GM19025 (cell line): ENCODE measurements around the gene PARS2.
"Not testable (repeated sequence)": the region's sequence is repeated elsewhere in the genome, so short reads cannot be mapped to it uniquely, and the experiment has no call there.

Experiments
- ATAC-seq: cut with Tn5 transposase; IDR thresholded peaks from one replicate; pipeline ENCODE4 v1.9.1; 2021; ENCODE audit warnings: mild to moderate bottlenecking, low read depth, moderate library complexity; ENCODE audit not compliant: unreplicated experiment

PARS2 gene

DNA sequence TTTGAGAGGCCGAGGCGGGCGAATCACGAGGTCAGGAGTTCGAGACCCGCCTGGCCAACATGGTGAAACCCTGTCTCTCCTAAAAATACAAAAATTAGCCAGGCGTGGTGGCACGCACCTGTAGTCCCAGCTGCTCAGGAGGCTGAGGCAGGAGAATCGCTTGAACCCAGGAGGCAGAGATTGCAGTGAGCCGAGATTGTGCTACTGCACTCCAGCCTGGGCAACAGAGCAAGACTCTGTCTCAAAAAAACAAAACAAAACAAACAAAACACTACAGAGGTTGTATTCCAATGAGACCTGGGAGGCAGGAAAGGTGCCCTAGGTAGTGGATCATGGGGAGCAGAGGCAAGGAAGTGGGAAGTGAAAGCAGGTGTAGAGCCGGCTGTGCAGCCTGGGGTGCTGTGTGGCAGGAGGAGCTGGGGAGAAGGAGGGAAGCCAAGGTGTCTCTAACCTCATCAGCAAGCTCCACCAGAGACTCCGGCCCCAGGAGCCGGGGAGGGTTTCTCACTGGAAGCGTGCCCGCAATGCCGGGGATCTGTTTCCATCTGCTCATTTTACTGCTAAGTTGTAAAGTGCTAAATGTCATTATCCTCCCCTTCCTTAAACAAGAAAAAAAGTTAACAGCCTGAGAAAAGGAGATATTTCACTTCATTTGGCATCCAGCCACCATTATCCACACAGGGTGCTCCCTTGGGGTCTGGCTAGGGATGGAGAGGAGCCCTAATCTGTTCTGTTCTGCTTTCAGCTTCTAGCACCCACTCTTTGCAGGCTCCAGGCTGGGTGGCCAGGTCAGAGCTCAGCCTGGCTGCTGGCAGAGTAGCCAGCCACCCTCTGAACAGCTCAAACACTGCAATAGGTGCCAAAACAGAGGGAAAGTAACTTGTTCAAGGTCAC lies 11.8 kb upstream of the PARS2 start:
- ATAC-seq = not testable (repeated sequence)

DNA sequence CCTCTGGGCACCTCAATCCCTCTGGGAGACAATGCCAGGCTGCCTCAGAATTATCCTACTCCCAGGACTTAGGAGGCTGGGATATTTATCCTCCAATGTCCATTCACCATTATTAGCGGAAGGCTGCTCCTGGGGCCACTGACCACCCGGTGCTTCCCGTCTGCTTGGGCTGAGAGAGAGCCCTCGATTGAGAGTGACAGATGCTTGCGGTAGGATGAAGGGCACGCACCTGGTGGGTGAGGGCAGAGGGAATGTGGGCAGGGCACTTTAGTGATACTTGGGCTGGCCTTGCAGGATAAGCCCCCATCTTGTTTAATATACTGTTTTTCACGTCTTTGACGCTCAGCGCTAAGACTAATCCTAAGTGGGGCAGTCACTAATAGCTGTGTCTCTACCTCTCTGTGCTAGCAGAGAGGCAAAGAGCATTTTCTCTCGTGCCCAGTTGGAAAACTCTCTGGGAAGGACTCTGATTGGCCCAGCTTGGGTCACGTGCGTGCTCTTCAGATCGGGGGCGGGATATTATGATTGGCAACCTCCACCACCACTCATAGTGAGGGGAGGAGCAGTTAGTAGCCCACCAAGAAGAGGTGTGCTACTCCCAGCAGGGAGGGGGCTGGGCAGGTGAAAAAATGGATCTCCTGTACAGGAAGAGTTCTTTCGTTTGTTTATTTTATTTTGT lies 10.6 kb upstream of the PARS2 start:
- ATAC-seq = no peak

DNA sequence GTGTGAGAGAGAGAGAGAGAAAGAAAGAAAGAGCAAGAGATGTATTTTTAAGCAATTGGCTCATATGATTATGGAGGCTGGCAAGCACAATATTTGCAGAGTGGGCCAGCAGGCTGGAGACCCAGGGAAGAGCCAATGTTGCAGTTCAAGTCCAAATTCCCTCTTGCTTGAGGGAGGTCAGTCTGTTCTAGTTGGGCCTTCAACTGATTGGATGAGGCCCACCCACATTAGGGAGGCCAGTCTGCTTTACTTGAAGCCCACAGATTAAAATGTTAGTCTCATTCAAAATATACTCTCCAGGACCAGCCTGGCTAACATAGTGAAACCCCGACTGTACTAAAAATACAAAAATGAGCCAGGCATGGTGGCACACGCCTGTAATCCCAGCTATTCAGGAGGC lies 8.6 kb upstream of the PARS2 start:
- no peak for ATAC-seq

DNA sequence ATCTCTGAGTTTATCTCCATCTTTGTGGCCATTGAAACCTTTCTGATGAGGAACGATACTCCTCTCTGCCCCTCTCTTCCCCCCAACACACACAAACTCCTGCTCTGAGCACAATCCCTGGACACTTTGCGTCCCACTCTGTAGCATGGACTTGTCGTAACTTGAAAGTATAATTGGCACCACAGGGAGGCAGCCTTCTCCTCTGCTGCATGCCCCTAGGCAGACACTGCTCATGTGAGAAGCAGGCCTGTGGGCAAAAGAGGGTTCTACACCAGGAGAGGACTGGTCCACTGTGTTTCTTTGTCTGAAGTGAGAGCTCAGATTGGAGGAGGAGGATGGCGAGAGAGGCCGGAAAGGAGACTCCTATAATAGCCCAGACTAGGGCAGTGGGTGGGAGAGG lies 3.8 kb upstream of the PARS2 start:
- ATAC-seq = no peak

DNA sequence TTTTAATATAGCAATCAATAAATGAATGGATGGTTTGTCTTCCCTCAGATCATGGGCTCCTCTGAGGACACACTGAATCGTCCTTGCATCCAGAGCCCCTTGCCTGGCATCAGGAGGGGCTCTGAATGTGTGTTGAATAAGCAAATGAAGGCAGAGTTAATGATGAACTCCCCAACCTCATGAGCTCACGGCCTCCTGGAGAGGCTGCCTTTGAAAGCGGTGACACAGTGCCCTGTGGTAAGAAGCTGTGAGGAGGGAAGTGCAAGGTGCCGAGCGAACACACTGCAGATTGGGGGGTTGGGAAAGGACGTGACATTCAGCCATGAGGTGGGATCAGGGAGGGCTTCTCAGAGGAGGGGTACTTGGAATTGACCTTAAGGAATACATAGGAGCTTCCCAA lies 3.2 kb upstream of the PARS2 start:
- no peak for ATAC-seq

DNA sequence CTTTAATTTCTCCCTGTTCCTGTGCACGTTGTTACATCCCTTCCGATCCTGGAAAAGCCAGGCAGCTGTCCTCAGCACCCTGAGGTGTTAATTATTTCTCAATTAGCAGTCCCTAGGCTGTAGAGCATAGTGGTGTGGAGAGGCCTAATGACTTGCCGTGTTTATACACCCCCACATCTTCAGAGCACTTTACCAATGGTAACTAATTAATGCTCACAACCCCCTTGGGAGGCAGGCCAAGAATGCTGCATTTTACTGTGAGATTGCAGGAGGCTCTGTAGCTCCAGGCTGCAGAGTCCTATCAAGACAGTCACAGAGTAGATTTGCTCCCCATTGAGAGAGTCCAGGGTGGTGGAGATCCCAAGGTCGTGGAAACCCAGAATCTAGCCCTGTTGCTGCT lies 2.4 kb upstream of the PARS2 start:
- ATAC-seq = no peak

DNA sequence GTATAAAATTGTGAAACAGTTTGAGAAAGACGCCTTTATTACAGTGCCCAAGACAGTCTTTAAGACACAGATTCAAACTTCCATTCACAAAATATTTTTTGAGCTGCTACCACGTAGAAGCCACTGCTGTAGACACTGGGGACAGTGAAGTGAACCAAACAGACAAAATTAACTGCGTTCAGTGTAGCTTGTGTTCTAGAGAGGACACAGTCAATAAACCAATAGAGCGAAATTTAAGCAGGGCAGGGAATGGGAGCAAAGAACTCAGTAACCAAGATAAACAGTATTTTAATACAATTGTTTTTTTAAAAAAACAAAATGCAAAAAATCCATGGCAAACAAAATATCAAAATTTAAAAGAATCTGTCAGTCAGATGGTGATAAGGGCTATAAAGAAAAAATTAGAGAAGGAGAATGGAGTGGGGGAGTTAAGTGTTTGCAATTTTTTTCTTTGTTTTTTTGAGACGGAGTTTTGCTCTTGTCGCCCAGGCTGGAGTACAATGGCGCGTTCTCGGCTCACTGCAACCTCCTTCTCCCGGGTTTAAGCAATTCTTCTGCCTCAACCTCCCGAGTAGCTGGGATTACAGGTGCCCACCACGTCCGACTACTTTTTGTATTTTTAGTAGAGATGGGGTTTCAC lies 719 bp upstream of the PARS2 start:
- ATAC-seq = peak; percentile 4

DNA sequence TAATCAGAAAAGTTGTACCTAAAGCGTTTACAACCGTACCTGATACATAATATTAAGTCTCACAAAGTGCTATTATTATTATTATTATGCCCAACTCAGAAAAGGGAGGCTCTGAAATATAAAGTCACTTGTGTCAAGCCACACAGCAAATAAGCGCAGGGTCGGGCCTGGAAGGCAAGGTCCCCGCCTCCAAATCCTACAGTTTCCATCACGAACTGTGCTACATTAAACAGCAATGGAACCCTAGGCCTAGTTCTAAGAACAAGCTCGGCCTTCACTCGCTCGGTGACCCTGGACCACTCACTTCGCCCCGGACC lies 549 bp downstream of the PARS2 start:
- no peak for ATAC-seq

DNA sequence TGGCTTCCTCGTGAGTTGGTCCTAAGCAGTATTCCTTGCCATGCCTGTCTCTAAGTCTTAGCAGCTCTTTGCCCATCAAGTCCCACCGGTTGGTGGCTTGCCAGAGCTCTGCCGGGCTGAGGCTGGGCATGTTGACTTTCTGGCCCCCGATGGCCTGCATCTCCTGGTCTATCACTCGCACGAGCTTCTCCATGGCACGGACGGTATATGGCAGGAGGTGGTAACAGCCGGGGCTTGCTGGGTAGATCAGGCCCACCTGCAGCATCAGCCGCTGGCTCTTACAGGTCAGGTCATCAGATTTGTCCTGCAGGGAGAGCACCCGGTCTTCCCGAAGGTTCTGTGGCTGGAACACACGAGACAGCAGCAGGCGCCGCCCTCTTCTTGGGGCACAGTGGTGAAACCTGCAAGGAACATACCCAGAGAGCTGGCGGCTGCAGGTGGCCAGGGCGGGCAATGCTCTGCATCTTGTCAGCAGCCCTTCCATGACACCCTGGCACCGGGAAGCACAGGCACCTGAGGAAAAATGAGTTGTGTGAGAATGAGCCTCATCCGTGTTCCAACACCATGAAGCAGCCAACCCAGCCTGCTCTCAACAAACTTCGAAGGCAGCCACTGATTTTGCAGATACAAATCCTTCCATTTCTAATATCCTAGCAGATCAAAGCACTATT lies 5.5 kb downstream of the PARS2 start:
- ATAC-seq = no peak

DNA sequence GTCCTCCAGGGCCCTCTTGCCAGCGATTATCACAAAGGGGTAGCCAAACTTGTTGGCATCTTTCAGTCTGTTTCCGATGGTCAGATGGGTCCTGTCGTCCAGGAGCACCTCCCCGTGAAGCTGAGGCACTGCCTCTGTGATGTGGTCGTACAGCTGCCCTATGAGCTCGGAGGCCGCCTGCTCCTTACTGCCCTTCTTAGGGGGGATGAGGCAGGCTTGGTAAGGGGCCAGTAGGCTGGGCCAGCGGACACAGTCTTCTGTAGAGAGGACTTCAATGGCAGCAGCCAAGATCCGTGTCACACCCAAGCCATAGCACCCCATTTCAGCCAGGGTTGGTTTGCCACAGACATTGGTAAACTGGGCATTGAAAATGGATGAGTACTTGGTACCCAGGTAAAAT lies 6.5 kb downstream of the PARS2 start:
- no peak for ATAC-seq

DNA sequence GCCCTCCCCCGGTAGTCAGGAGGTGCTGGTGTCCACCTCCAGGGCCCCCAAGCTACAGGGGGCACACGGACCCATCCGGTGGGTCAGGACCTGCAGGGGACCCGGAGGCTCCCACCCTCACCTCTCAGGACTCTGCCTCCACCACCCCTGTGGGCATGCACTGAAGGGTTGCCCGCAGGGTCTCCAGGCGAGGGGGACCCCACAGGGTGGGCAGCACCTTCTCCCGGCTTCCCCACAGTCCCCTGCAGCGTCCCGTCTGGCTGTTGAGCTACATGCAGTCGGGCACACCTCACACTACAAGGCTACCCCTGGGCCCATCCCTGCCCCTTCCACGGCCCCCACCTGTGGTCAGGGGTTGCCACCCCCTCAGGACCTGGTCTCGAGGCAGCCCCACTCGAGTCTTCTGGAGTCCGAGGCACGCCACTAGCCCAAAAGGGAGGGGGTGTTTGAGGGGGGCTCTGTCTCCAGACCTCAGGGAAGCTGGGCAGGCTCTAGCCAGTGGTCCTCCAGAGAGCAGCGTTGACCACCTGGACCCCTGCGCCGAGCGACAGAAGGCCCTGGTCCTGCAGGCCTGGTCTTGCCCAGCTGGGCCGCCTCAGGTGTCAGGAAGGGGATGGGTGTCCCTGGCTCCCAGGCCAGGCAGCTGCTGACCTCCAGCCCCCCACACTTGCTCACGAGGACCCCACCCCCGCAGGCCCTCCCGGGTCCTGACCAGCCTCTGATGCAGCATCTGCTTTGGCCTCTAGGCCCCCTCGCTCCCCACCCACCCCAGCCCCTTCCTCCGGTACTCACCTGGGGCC lies 9.6 kb downstream of the PARS2 start:
- no peak for ATAC-seq

DNA sequence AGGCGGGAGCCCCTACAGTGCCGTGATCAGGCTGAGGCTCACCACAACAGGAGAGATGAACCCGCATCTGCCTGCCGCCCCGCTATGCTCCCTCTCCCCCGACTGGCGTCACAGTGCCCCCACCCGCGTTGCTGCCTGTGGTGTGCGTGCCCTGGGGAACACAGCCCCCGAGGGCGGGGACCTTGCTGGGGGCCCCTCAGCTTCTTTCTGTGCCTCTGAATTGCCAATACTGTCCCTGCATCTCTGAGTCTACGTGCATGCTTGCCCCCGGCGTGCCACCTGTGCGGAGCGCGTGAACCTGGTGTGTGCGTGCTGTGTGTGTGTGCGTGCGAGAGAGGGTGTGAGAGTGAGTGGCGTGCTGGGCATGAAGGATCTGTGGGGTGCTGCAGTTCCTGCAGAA lies 10.3 kb downstream of the PARS2 start:
- ATAC-seq = no peak

DNA sequence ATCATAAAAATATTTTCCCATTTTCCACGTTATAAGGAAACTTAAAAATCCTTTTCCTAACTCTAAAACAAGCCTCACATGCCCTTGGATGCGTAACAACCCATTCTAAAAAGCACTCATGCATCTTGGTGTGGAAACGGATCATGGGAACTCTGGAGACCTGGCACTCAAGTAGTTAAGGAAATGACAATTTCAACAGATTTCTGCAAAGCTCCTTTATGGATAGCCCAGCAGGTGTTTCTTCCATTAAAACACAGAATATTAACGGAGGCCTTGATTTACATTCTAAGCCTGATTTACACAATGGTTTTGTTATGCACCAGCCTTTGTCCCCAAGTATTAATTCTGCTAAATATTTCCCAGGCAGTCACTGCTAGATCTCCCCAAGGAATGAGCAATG lies 12.9 kb downstream of the PARS2 start:
- no peak for ATAC-seq

DNA sequence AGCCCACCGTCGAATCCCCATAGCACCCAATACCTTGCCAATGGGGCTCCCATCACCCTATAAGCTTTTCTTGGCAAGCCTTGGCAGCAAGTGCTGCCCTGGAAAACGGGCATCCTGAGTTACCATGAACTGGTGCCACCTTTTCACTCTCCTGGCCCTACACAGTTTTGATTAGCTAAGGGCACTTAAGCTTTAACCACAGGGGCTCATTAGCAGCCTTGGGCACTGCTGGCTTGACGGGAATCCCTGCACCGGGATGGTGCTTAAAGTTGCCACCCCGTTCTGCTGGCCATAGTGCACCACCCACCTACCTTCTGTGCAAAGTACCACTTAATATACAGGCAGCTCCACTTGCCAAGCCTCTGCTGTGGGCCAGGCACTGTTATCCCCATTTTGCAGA lies 13.7 kb downstream of the PARS2 start:
- no peak for ATAC-seq

DNA sequence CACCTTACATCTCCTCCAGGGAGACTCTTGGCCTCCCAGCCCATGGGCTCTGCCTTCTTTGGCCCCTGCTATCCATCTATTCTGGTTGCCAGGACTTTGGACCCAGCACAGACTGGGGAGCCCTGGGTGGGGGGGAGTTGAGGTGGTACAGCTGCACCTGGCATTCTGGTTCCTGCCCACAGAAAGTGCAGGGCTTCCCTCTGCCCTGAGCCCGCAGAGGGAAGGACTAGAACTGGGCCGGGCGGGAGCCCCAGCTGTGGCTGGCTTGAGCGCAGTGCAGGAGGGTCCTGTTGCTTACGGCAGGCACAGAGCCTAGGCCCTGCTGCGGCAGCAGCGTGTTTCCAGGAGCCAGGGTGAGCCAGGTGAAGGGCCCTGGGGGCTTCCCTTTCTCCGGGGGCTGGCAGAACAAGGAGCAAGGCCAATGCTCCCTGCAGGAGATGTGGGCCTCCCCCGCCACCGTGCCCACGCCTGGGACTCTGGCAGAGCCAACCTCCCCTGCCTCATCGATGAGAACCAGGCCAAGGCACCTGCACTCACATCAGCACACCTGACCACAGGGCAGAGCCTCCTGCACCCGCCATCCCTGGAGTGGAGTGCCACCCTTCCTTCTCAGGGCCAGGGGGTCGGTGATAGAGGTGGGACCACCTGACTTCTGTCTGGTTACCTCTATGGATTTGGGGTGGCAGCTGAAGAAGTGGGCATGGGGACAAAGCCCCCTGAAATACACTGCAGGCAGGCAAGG lies 16.1 kb downstream of the PARS2 start:
- ATAC-seq = no peak

DNA sequence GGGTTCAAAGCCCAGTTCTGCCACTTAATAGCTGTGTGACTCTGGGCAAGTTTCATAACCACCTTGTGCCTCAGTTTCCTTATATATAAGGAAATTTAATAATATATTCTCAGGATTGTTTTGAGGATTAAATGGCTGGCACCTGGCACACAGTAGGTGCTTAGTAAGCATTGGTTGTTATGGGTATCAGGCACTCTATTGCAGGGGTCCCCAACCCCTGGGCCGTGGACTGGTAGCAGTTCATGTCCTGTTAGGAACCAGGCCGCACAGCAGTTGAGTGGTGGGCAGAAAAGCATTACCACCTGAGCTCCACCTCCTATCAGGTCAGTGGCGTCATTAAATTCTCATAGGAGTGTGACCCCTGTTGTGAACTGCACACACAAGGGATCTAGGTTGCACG lies 18.5 kb downstream of the PARS2 start:
- ATAC-seq = no peak

DNA sequence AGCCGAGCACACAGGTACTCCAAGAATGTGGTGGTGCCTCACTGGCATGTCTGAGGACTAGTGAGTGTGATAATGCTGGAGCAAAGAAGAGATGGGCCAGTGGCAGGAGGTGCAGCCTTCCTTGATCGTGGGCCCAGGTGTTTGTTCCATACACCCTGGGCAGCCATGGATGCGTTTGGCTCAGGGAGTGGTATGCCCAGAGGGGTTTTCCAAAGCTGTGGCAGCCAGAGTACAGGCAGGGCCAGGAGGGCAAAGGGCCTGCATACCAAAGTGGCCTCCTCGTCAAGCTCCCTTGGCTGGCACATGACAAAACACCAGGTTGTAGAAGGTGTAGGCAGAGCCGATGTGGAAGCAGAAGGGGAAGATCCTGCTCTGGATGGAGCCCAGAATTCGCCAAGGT lies 19.0 kb downstream of the PARS2 start:
- no peak for ATAC-seq

DNA sequence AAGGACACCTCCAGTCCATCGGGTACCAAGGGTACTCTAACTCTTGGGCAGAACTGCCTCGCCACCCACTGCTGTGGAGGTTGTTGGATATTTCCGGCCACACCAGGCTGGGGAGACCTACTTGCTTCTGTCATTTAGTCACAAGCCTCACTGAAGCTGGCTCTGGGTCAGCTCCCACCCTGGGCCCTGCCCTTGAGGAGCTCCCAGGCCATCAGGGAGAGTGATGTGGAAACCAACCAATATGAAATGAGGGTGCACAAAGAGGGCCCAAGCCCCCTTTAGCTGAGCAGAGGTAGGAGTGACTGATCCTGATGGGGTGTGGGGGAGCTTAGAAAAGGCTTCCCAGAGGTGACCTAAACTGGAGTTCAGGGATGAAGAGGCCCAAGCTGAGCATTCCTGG lies 19.6 kb downstream of the PARS2 start:
- ATAC-seq = no peak

DNA sequence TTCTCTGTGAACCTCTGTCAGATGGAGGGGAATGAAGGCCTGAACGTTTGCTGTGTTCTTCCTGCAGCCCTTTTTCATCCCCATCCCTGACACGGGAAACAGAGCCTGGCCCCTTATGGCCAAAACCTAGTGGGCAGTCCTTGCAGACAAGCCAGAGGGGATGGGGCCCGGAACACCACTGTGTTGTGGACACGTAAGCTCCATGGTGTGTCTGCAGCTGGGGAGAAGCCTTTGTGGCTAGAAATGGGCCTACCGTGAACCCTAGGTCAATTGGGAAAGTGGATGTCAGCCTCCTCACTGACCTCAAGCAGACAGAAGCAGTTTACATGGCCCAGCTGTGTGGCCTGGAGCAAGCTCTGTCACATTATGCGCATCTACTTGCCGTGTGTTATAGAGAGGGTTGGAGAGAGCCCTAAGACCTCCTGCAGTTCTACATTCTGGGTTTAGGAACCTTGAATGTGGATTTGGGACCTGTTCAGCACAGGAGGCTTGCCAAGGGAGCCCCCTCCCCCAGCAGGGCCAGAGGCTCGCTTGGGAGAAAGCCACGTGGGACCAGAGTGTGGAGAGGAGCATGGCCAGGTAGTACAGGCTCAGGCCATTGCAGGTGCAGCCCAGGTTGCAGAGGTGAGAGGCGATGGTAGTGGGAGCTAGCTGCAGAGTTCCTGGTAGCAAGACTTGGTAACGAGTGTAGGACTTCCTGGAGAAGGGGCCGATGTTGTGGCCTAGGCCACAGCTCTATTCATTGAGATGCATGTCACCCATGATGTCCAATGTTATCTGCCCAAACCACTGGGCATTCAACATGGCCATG lies 20.7 kb downstream of the PARS2 start:
- no peak for ATAC-seq
